Suppressor macrophage treated with lipopolysaccharide for 1 hour (primary cell): ENCODE data around the gene CRBN.

Experiments
- DNase-seq, 3 donors: peaks; one replicate each; pipeline ENCODE4 v3.0.0-alpha.2; 2020 to 2022

CRBN gene

GRCh38 chr3:3170998-3171397 lies 8.5 kb downstream of the CRBN start:
- DNase-seq = peak; percentile 18 to 56 (median 55)

- DNase-seq = no peak
Measured at GRCh38 chr3:3165650-3166049, 13.8 kb downstream of the CRBN start.

- no peak for DNase-seq
Measured at GRCh38 chr3:3165241-3165640, 14.2 kb downstream of the CRBN start.

DNA sequence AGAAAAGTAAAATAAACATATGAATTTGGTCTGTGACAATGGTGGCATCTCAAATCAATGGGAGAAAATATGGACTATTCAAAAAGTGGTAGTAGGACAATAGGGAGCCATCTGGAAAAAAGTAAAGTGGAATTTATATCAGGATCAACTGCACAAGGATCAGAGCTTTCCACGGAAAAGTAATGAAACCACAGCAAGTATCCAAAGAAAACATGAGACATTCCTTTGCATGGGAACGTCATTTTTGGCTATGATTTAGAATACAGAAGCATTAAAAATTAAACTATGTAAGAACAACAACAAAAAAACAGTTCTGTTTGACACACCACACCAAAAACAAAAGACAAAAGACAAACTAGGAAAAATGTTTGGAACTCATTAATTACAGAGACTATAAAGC lies 18.7 kb downstream of the CRBN start:
- DNase-seq = no peak

DNA sequence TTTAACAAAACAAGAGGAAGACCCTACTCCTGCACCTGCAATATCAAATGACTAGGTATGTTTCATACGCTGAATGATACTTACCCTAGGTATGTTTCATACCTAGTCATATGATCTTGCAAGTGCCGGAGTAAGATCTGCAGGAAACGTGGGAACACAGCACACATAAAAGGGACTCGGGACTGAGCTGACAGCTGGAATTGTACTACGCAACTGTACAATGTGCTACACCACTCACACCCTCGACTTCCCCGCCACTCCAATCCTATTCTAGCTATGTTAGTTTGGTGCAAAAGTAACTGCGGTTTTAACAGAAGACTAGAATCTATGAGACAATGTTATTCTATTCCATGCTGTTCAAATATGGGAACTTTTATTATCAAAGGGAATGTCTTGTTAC lies 22.0 kb downstream of the CRBN start:
- no peak for DNase-seq

GRCh38 chr3:3154879-3155610 lies 24.4 kb downstream of the CRBN start:
- DNase-seq = no peak

DNA sequence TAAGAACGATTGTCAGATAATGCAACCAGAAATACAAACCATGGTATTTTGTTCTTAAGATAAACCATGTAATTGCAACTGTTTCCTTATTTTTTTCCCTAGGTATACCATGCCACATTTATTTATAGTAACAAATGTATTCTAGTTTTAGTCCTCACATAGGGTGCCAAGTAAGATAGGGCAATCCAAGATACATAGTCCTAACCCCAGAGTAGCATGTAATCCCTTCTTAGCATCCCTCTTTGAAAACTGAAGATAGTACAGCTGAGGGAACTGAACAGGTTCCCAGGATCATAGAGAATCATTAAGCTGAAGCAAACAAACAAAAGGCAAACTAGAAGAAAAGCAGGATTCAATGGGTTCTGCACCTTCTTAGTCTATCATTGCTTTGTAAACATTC lies 28.0 kb downstream of the CRBN start:
- DNase-seq = no peak

DNA sequence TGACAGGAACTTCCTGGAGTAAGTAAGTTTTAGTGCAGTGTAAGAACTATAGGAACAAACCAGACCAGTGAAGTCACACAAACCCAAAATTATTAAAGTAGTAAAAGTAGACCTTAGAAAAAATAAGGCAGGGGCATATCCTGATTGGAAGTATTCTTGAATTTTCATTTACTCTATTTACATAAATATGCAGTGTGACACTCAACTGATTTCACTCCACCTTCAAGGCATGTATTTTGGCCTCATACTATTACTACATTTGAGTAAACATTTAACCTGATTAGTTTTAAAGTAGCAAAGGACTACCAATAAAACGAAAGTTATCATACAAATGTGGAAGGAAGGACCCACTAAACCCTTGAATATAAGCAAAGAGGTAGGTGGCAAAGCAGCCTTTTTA lies 29.9 kb downstream of the CRBN start:
- no peak for DNase-seq

GRCh38 chr3:3145831-3146230 lies 33.7 kb downstream of the CRBN start:
- no peak for DNase-seq

DNA sequence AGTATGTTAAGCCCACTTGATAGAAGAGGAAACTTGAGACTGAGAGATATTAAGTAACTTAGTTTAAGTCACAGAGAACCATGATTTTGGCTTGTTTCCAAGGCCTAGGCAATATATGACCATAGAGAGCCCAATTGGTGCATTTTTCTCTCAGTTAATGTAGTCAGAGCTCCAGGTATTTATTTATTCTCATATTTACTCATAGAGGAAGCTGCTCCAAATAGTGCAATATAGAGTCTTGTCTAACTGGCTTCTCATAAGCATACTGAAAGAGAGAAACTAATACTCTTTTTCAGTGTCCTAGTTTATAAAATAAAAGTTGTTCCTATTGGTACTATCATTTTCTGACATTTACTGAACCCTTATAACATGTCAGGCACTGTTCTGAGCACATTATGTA lies 37.6 kb downstream of the CRBN start:
- DNase-seq = no peak

DNA sequence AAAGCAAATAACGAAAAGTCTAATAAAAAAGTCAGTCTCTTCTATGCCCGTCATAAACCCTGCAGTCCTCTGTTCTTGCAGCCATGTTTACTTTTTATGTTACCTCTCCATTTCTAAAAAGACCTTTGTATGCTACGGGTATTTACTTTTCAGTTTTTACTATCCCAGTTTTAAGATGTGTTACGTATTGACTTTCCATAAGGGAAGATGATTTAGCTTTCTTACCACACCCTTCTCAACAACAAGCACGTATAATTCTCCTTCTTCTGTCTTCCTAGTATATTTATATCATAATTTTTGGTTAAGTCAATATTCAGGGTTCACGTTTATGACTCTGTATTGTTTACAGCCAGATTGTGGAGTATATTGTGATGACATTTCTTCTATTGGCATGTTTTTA lies 42.0 kb downstream of the CRBN start:
- no peak for DNase-seq

GRCh38 chr3:3134750-3135448 lies 44.6 kb downstream of the CRBN start:
- DNase-seq = peak in 1 of 3 donors; percentile 7

GRCh38 chr3:3133500-3133899 lies 46.0 kb downstream of the CRBN start:
- DNase-seq = no peak

DNA sequence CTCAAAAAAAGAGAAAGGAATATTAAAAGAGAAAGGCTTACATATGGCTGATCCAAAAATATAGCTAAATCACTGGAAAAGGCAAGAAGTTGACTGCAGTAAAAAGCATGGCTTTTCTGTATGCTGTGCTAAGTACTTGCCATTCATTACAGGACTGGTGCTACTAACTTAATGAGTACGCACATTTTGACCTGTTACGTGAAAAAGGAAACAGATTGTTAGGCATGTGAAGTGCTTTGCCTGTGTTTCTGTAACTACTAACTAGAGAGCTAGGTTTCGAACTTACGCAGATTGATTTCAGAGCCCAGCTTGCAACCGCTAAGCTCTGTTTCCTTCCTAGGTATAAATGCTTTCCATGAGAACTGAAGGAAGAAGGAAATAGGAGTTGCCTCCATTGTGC lies 49.9 kb downstream of the CRBN start:
- no peak for DNase-seq

GRCh38 chr3:3127432-3128010 lies 52.0 kb downstream of the CRBN start:
- DNase-seq = peak in 1 of 3 donors; percentile 12

DNA sequence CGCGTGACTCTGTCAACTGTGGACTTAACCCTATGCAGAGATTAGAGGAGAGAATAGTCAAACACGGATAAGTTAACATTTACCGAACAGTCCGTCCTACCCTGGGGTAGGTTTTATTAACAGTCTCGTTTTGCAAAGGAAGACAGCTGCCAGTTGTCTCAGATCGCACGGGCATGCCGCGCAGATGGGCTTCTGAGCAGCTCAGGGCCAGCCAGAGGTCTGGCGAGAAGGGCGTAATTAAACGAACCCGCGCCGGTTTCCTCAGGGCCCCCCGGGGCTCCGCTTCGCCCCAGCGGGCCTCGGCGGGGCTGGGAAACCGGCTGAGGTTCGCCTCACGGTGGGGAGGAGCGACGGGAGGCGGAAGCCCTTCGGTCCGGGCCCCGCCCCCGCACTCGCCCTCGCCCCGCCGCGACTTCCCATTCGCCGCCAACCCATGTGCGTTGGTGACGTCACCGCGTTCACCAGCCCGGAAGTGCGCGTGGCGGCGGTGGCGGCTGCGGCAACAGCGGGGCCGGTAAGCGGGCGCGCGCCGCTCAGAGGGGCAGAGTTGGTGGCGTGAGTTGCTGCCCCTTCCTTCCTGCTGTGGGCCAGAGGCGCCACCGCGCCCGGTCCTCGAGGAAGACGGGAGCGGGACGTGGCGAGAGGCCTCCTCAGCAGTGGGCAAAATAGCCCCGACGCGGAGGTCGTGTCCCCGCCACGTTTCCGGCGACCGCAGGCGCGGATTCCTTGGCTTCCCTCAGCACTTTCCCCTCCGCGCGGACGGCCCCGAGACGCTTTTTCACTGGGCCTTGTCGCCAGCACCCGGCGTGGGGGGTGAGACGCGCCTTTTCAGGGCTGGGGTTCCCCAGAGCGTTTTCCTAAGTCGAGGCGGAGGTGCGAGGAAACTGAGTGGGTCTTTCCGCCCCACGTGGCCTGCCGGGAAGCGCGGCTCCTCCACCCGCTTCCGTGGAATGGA lies 52.7 kb downstream of the CRBN start, which contains the start of gene TRNT1:
TRNT1 (plus strand) TSS at position 464 of the 955 bp plus-strand sequence. CDS start 2,101 bp downstream, outside the sequence.
- DNase-seq = peak; percentile 97 to 99 (median 99)

DNA sequence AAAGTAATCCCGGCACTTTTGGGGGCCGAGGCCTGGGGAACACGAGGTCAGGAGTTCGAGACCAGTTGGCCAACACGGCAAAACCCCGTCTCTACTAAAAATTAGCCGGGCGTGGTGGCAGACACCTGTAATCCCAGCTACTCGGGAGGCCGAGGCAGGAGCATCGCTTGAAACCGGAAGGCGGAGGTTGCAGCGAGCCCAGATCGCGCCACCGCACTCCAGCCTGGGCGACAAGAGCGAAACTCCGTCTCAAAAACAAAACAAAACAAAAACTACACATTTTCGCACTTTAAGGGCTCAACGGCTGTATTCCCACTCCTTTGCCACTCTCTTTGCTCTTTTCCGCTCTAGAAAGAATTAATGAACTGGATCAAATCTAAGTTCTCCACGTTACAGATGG lies 53.5 kb downstream of the CRBN start:
- DNase-seq = no peak

GRCh38 chr3:3119393-3119851 lies 60.1 kb downstream of the CRBN start:
- DNase-seq = no peak

- DNase-seq = no peak
Measured at GRCh38 chr3:3117651-3118050, 61.8 kb downstream of the CRBN start.

GRCh38 chr3:3113042-3113709 lies 66.3 kb downstream of the CRBN start:
- DNase-seq = no peak

DNA sequence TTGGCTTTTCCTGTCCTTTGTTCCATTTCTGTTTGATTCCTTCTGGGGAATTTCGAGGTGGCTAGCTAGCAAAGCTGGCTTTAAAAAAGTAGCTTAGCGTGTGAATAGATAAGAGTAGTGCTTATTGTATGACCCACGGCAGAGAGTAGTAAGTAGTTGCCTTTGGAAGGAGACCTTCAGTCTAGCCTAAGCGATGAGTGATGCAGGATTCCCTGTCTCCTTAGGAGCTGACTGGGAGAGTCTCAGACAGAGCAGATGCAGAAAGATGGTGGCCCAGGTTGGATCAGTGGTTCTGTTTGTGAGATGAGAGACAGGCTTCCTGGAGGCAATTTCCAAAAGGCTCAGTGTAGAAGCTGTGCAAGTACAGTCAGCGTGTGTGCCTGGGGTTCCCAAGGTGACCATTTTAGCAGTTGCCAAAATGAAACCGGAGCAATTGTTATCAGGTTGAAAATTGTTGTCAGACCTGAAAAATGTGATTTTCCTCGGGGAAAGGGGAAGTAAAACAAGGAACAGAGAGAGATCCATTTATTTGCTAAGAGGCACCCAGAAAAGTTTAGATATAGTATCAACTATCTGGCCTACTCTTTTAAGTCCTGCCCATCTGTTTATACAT lies 68.6 kb downstream of the CRBN start:
- no peak for DNase-seq

DNA sequence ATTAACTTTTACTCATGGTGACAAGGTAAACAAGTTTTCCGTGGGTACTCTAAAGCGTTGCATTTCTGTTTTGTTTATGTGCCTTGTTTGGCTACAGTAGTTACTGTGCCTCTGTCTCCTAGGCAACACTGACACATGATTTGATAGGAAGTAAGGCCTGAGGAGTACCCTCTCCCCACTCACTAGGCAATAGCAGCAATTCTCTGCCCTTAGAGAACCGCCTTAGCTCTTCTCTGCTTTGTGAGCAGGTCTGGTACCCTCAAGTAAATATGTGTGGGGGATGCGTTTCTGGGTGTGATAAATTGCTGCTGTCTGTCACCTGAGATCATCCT lies 69.2 kb downstream of the CRBN start, which contains the start of gene IL5RA:
IL5RA (minus strand) TSS at position 76 of the 332 bp plus-strand sequence. CDS start 5,390 bp downstream, outside the sequence.
- DNase-seq = no peak
